Measurements from ENCODE around the gene PUM1.
"Not testable (repeated sequence)": the region's sequence is repeated elsewhere in the genome, so short reads cannot be mapped to it uniquely, and the experiment has no call there.

PUM1 gene, protein sequence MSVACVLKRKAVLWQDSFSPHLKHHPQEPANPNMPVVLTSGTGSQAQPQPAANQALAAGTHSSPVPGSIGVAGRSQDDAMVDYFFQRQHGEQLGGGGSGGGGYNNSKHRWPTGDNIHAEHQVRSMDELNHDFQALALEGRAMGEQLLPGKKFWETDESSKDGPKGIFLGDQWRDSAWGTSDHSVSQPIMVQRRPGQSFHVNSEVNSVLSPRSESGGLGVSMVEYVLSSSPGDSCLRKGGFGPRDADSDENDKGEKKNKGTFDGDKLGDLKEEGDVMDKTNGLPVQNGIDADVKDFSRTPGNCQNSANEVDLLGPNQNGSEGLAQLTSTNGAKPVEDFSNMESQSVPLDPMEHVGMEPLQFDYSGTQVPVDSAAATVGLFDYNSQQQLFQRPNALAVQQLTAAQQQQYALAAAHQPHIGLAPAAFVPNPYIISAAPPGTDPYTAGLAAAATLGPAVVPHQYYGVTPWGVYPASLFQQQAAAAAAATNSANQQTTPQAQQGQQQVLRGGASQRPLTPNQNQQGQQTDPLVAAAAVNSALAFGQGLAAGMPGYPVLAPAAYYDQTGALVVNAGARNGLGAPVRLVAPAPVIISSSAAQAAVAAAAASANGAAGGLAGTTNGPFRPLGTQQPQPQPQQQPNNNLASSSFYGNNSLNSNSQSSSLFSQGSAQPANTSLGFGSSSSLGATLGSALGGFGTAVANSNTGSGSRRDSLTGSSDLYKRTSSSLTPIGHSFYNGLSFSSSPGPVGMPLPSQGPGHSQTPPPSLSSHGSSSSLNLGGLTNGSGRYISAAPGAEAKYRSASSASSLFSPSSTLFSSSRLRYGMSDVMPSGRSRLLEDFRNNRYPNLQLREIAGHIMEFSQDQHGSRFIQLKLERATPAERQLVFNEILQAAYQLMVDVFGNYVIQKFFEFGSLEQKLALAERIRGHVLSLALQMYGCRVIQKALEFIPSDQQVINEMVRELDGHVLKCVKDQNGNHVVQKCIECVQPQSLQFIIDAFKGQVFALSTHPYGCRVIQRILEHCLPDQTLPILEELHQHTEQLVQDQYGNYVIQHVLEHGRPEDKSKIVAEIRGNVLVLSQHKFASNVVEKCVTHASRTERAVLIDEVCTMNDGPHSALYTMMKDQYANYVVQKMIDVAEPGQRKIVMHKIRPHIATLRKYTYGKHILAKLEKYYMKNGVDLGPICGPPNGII

DNA sequence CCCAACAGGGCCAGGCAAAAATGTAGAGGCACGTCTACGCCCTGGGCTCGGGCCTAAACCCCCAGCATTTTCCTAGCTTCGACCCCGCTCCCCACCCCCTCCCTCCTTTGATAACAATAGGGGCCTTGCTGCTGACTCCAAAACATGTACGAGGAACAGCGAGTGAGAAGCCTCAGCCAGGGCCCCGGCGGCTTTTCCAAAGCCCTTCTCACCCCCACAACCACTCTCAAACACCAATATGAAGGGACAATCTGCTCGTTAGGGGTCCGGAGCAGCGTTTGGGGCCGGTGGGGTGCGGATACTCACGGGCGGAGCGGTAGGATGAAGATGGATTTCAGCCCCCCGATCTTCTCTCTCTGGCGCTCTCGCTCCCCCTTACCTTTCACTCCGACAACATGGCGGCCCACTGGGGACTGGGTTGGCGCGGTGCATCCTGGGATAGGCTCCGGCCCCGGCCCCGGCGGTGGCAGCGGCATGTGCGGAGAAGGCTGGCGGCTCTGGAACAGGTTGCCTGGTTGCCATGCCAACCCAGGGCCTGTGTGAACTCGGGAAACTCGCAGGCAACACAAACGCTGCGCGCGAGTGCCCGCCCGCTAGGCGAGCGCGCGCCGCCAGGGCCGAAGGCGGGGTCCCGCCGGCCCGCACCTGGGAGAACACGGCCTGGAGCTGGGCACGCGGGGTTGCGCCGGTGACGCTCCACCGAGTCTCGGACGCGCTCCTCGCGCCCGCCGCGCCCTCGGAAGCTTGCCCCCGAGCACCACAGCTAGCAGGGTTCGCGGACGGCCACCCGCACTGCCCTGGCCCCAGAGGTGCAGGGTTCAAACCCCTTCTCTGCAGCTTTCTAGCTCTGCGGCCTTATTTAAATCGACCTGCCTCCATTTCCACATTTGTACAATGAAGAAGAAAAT, at the start of gene PUM1:
Gene PUM1 (minus strand): TSS at position 408 of the 908 bp plus-strand sequence. CDS start 6,151 bp downstream, outside the sequence.
- peak; percentile 95 to 97 for DNase-seq (ENCODE audit: low read depth in 2 of 2)

DNA sequence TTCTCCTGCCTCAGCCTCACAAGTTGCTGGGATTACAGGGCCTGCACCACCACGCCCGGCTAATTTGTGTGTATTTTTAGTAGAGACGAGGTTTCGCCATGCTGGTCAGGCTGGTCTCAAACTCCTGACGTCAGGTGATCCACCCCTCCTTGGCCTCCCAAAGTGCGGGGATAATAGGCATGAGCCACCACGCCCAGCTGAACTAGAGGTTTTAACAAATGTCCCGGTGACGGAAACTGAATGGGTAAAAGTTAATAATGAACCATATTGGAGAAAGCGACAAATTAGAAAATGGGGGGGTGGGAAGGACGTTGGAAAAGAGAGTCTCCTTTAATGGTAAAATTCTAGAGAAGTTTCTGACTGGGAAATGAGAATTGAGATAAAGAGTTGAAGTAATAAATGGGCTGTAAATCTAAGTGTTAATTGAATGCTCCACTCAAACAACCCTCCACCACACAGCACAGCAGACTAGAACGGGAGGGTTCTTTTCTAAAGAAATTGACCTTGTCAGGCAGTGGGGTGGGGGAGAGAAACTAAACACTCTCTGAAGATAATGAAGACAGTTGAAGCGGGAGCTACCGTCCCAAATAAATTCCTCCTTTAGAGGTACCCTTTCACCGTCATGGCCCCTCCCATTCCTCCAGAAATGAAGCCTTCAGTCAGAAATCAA, 46.9 kb upstream of the PUM1 start:
- no peak for DNase-seq (ENCODE audit: low read depth in 2 of 2)

DNA sequence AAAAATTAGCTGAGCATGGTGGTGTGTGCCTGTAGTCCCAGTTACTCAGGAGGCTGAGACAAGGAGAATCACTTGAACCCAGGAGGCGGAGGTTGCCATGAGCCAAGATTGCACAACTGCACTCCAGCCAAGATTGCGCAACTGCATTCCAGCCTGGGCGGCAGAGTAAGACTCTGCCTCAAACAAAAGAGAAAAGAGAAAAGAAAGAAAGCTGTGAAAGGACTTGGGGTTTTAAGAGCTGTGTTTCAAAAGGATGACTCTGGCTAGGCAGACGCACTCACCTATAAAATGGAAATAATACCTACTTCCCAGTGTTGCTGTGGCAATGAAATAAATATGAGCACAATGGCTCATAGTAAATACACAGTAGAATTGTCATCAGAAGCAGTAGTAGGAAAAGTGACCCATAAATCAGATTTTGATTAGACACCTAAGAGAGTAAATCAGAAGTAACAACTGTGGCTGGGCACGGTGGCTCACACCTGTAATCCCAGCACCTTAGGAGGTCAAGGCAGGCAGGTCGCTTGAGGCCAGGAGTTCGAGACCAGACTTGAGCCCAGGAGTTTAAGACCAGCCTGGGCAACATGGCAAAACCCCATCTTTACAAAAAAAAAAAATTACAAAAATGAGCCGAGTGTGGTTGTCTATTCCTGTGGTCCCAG, 45.9 kb upstream of the PUM1 start:
- no peak for DNase-seq (ENCODE audit: low read depth in 2 of 2)

DNA sequence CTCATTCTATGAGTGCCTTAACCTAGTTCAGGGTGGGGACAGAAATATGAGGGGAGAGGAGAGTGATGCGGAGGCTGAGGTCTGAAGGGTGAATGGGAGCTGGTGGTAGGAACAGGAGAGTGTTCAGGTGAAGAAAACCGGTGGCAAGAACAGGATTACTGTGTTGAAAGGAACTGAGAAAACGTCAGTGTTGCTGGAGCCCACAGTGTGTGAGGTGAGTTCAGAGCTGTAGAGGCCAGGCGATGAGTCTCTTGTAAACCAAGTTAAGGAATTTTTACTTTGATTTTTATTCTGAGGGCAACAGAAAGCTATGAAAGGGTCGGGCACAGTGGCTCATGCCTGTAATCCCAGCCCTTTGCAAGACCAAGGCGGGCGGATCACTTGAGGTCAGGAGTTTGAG, 45.3 kb upstream of the PUM1 start:
- DNase-seq (ENCODE audit: low read depth in 2 of 2): no peak

DNA sequence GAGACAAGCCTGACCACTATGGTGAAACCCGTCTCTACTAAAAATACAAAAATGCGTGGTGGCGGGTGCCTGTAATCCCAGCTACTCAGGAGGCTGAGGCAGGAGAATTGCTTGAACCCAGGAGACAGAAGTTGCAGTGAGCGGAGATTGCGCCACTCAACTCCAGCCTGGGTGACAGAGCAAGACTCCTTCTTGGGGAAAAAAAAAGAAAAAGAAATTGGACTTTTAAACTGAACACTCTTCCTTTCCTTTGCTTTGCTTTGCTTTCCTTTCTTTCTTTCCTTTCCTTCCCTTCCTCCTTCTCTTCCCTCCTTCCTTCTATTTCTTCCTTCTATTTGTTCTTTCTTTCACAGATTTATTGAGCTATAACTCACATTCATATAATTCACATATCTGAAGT, 43.3 kb upstream of the PUM1 start:
- no peak for DNase-seq (ENCODE audit: low read depth in 2 of 2)

DNA sequence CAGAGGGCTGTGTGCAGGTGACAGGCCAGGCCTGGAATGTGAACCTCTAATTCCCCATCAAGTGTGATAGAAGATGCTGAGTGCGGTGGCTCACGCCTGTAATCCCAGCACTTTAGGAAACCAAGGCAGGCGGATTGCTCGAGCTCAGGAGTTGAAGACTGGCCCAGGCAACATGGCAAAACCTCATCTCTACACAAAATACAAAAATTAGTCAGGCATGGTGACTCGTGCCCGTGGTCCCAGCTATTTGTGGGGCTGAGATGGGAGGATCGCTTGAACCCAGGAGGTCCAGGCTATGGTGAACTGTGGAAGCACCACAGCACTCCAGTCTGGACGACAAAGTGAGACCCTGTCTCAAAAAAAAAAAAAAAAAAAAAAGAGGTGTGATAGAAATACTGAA, 40.1 kb upstream of the PUM1 start:
- DNase-seq (ENCODE audit: low read depth in 2 of 2): no peak

DNA sequence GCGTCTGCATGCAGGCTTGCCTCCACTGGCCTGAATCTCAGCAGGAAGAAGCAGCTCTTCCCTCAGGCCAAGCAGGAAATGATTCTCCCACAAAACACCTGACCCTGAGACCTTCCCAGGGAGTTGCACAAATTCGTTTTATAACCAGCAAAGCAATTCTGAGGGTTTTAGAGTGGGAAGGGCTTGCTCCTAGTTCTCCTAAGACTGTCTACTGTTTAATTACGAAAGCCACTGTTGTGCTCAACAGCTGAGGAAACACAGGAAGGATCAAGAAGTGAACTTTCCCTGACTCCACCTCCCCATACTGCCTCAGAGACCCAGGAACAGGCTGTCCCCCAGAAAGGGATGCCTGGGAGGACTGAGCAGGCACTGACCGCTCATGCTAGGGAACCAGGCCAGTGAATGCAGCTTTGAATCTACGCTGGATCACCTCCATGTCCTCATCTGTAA, 37.0 kb upstream of the PUM1 start:
- DNase-seq (ENCODE audit: low read depth in 2 of 2): no peak

DNA sequence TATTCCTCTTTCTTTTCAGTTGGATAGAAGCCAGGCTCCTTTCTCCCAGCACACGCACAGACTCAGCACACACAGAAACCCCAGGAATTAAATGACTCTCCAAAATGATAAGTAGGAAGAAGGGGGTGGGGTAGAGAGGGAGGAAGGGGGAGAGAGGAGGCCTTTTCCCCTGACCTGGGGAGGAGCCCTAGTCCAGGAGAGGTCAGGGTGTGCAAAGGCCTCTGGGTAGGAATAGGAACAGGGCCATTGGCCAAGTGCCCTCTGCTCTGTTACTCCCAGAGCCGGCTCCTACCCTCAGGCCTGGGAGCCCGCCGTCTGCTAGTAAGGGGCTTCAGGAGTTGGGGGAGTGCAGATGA, 35.6 kb upstream of the PUM1 start:
- no peak for DNase-seq (ENCODE audit: low read depth in 2 of 2)

DNA sequence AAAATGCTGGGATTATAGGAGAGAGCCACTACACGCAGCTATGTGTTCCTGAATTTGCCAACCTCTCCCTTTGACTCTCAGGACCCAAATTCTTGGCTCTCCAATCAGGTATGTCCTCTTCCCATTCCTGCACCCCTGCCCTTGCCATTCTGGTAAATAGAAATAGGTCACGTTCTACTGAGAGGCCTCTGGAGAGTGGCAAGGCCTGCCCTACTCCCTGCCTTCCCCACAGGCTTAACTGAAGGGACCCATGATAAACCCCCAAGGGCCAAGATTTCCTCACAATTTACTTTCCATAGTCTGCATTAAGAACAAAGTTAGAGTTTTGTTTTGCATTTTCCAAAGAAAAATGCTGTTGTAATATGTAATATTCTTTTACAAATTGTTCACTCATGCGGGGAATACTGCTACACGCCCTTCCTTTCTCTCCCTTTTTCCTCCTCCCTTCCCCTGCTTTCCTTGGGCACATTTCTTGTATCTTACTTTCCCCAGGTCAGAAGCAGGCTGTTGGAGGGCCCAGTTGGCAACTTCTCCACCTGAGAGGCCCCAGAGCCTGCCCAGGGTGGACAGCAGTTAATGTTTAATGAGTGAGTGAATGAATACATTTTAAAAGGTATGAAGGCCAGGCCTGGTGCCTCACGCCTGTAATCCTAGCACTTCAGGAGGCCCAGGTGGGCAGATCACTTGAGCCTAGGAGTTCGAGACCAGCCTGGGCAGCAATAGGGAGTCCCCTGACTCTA, 33.9 kb upstream of the PUM1 start:
- DNase-seq (ENCODE audit: low read depth in 2 of 2): no peak

DNA sequence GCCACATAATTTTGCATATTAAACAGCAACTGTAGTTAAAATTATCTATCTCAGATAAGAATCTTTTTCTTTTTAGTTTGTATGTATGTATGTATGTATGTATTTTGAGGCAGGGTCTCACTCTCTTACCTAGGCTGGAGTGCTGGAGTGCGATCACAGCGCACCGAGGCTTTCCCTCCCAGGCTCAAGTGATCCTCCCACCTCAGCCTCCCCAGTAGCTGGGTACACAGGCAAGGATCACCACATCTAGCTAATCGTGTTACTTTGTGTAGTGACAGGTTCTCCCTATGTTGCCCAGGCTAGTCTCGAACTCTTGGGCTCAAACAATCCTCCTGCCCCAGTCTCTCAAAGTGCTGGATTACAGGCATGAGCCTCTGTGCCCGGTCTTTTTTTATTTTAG, 30.5 kb upstream of the PUM1 start:
- no peak for DNase-seq (ENCODE audit: low read depth in 2 of 2)

DNA sequence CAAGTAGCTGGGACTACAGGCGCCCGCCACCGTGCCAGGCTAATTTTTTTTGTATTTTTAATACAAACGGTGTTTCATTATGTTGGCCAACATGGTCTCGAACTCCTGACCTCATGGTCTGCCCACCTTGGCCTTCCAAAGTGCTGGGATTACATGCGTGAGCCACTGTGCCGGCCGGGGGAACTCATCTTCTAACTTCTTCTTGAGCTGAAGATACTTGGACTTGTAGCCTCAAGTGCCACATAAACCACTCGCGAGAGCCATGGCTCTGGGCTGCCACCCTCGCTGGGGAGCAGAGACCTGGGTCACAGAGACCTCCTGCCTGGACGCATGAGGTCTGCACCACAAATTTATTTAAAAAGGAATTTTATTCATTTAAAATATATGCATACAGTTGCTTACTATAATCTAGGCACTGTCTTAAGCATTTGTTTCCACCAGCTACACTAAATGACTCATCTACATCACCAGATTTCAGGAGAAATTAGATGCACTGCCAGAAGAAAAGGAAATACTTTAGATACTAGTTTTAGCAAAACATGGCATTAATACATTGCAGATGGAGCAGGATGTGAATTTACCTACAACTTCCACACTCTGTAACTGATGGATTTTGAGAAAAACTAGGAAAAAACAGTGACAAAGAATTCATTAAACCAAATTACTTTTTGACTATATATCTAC, 29.9 kb upstream of the PUM1 start:
- no peak for DNase-seq (ENCODE audit: low read depth in 2 of 2)

DNA sequence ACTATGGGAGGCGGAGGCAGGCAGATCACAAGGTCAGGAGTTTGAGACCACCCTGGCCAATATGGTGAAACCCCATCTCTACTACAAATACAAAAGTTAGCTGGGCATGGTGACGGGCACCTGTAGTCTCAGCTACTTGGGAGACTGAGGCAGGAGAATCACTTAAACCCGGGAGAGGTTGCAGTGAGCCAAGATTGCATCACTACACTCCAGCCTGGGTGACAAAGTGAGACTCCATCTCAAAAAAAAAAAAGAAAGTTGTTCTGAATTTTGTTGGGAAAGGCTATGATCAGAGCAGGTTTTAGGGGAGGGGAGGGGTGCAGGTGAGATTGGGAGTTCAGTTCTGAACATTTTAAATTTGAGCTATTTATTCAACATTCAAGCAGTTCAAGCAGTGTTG, 22.6 kb upstream of the PUM1 start:
- not testable (repeated sequence) for DNase-seq (ENCODE audit: low read depth in 2 of 2)

DNA sequence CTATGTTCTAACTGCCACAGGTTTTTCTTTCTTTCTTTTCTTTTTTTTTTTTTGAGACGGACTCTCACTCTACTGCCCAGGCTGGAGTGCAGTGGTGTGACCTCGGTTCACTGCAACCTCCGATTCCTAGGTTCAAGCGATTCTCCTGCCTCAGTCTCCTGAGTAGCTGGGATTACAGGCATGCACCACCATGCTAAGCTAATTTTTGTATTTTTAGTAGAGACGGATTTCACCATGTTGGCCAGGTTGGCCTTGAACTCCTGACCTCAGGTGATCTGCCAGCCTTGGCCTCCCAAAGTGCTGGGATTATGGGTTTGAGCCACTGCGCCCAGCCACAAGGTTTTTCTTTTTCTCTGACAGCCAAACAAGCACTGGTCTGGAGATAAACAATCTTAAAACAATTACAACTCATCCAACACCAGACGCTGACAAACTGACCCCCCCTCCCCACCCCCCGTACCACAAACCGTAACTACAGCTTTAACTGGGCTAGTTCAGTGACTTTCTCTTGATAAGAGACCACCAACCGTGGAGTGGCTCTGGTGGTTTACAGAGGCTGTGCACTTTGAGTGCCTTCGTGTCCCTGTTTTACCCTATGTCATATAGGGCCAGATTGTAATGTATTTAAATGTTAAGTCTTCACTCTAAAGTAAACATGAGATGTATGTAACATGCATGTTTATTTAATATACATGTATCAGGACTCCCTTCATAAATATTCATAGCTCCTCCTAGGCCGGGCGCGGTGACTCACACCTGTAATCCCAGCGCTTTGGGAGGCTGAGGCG, 19.5 kb upstream of the PUM1 start:
- no peak for DNase-seq (ENCODE audit: low read depth in 2 of 2)

DNA sequence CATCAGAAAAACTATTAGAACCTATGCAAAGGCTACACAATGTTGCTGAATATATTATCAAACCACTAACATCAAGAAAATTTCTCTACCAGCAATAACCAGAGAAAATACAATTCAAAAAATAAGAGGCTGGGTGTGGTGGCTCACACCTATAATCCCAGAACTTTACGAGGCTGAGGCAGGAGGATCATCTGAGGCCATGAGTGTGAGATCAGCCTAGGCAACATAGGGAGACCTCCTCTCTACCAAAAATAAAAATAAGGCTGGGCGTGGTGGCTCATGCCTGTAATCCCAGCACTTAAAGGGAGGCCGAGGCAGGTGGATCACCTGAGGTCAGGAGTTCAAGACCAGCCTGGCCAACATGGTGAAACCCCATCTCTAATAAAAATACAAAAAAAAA, 16.9 kb upstream of the PUM1 start:
- DNase-seq (ENCODE audit: low read depth in 2 of 2): no peak

DNA sequence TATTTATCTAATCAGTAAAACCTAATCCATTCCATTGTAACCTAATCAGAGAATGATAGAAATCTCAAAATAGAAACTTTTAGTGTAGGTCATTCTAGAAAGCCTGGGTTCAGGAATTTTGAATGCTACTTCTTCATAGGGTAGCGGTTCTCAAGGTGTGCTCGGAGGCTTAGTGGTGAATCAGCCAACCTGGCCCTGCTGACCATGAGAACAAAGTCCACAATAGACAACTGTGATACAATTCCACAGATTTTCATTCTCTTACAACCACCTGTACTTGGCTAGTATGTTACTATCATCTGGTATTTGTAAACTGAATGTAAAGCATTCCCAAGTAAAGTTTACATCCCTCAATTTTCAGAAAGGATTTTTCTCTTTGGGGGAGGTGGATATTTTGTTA, 7.5 kb upstream of the PUM1 start:
- no peak for DNase-seq (ENCODE audit: low read depth in 2 of 2)

DNA sequence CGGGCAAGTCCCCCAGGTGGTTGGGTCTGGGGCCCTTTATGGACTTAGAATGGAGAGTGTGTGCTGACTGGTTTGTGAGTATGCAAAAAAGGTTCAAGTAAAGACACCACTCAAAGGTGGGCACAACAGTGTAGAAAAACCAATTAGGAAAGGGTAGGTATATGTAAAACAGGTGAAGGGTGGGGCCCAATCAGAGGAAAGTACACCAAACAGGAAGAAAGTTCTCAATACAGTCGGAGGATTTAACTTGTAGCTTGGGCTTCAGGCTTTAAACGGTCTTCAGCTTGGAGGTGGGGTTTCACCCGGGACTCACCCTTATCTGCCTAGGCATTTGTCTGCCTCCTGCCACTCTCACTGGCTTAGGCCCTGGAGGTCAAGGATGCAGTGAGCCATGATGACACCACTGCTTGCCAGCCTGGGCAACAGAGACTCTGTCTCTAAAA, 6.8 kb upstream of the PUM1 start:
- DNase-seq (ENCODE audit: low read depth in 2 of 2): no peak

DNA sequence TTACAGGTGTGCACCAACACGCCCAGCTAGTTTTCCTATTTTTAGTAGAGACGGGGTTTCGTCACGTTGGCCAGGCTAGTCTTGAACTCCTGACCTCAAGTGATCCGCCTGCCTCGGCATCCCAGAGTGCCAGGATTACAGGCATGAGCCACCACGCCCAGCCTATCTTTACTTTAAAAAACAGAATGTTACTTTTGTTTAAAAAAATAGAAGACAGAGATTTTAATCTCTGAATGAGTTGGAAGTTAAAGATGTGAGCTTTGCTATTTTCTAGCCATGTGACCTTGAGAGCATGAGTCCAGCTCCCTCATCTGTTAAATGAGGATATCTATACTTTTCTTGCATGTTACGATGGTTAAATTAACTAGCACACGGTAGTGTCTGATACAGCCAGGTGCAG, 3.9 kb upstream of the PUM1 start:
- no peak for DNase-seq (ENCODE audit: low read depth in 2 of 2)

DNA sequence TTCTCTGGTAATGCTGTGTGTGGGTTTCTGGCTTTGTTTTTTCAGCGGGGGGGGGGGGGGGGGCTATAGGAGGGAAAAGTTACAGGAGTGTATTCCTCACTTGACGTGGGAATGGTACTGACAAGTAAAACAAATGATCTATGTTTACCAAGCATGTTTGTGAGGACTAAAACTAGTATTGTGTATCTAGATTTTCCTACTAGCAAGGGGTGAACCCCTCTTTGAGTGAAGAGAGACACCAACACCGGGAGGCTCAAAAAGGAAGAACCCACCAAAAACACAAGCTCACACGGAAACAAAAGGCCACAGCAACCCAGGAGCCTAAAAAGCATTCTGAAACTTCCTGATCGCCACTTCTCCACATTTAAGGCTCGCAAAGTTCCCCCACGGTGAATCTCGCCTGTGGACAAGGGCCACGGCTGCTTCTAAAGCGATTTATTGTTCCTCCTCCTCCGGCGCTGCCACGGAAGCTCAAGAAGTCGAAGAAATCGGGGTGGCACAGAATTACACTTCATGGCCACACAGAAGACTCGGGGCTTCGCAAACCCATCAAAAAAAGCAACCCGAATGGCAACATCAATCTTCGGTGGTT, 703 bp downstream of the PUM1 start:
- DNase-seq (ENCODE audit: low read depth in 2 of 2): peak in 1 of 2 donors; percentile 10
